HG03565 (cell line): ENCODE data around the gene KRTAP10-11.
"Not testable (repeated sequence)": the region's sequence is repeated elsewhere in the genome, so short reads cannot be mapped to it uniquely, and the experiment has no call there.

Experiments
- ATAC-seq: cut with Tn5 transposase; IDR thresholded peaks from one replicate; pipeline ENCODE4 v1.9.1; 2021; ENCODE audit warnings: mild to moderate bottlenecking, moderate library complexity; ENCODE audit not compliant: unreplicated experiment

The KRTAP10-11 gene

GRCh38 chr21:44638506-44639330 is 7.5 kb upstream of the KRTAP10-11 start:
- not testable (repeated sequence) for ATAC-seq

GRCh38 chr21:44639331-44639655 is 6.9 kb upstream of the KRTAP10-11 start:
- no peak for ATAC-seq

DNA sequence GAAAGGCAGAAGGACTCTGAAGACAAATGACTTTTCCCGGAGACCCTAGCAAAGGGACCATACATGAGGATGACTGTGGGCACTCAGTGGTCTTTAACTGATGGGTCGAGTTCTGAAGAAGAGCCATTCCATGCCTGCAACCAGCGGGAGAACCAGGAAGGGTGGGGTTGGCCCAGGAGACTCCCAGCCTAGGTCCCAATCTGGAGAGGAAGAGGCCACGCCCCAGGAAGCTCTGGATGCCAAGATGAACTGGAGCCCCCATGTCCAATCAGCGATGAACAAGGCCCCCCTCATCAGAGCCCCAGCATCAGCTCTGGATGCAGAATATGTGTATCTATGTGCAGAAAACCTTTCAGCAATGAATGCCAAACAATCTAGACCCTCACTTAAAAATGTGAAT is 5.5 kb upstream of the KRTAP10-11 start:
- no peak for ATAC-seq

DNA sequence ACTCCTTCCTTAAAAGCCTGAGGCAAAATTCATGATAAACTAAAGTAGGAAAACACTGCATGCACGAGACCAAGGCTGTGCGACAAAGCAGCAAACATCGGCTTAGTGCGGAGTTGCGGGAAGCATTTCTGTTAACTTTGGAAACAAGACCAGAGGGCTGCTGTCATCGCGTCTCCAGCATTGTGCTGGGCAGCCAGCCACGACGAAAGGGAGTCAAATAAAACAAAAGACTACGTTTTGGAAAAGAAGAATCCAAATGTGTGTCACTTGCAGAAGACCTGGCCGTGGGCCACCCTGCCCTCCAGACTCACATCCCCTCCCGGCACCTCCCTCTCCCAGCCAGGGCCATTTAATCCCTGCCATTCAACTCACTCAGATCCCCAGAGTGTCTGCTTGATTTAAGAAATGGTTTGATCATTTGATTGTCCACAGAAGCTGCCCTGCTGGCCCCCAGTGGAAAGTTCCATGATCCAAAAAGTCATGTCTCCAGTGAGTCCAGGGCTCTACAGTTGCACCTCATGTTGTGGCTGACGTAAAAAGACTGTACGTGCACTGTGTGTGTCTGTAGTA is 2.4 kb upstream of the KRTAP10-11 start:
- no peak for ATAC-seq

DNA sequence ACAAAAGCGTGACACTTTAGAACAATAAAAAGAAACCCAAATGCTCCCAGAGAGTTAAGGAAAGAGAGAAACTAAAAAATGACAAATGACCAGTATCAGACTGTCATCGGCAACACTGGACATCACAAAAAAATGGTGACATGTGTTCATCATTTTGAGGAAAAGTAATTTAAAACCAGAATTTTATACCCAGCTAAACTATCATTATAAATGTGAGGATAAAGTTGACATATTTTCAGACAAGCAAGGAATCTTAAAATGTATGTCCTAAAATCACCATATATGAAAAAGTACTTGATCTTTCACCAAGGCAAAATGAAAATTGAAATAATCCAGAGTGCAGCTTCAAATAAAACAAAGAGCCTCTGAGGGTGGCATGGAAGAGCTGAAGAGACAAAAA is 1.3 kb upstream of the KRTAP10-11 start:
- no peak for ATAC-seq

GRCh38 chr21:44647222-44647552 is 973 bp downstream of the KRTAP10-11 start:
- ATAC-seq, result no peak

DNA sequence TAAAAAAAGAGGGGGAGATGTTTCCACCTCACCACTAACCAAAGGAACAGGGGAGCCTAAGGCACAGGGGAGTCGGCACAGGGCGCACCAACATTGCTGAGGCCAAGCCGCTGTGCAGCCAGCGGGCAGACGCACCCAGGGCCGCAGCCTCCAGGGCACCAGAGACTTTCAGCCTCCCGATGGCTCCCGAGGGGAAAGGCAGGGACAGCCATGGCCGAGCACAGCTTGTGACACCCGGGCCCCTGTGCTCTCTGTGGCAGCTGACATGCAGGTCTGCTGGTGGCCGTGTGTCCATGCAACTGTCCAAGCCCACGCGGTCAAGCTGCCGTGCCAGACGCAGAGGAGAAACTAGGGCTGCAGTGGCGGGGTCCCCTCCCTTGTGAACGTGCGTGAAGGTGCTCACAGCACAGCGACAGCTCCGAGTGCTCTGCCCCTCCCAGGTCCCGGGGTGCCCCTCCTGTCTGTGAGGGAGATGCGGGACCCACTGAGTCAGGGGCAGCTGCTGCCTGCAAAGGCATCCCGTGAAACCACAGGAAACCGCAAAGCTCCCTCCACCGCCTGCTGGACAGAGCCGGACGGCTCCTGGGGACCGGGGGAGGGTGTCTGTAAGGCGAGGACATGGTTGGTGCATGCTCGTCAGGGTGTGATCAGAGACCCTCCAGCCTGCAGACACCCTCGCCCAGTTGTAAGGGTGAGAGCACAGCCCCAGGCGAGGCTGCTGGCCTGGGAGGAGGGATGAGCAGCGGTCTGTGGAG is 2.5 kb downstream of the KRTAP10-11 start:
- no peak for ATAC-seq

DNA sequence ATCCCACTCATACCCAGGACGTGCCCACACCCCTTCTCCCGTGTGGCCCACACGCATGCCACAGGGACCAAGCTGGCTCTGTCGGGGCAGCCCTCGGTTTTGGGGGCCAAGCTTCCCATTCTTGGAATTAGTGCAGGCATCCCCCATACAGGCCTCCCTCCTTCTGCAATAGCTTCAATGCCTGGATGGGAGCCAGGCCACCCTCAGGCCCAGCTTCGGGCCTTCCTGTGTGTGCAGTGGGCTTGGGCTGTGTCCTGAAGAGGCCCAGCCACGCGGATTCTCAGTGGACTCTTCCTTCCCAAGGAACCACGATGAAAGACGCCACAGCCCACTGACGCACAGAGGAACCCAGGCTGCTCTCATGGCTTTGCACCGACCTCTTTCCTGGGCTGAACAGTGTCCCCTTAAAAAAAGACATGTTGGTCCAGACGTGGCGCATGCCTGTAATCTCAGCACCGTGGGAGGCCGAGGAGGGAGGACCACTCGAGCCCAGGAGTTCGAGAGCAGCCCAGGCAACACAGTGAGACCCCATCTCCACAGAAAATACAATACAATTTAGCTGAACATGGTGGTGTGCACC is 3.4 kb downstream of the KRTAP10-11 start:
- no peak for ATAC-seq

DNA sequence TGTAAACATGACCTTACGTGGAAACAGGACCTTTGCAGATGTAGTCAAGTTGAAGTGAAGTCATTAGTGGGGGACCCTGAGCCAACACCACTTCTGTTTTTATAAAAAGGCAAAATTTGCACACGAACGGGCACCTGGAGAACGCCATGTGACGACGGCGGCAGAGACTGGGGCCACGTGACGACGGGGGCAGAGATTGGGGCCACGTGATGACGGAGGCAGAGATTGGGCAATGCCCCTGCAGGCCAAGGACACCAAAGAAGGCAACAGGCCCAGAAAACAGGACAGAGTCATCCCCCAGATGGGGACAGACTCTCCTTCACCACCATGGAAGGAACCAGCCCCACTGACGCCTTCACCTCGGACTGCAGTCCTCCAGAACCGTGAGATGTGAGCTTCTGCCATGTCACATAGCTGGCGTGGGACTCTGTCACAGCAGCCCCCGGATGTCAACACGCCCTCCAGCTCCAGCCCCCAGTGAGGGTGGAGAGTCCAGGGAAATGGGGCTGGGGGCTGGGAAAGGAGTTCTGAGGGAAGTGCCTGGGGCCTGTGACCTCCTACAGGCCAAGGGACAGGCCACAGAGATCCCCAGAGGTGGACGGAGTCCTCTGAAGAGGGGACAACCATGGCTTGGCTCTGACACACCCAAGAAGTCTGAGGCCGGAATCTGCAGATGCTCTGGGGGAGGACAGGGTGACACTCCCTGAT is 4.2 kb downstream of the KRTAP10-11 start:
- no peak for ATAC-seq

DNA sequence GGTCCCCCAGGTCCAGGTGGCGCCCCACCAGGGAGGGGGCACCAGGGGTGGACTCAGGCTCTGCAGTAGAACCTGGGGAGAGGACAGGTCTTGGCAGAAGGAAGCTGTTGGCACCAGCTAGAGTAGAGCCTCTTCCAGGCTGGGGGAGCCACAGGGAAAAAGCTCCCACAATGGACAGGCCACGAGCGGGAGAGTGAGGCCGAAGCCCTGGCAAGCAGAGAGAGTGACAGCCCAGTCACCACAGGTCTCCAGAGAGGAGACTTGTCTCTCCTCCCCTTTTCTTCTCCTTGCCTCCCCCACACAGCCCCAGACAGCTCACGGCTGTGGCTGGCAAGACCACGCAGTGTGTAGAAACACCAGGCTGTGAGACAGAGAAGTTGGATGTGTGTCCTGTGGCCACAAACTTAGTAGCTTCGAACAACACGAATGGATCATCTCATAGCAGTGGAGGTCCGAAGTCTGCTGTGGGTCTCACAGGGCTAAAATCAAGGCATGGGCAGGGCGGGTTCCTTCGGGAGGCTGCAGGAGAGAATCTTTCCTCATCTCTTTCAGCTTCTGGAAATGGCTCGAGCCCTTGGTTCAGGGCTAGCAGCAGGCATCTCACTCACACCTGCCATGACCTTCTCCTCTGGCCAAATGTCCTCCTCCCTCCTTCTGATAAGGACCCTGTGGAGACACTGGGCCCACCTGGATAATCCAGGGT is 4.9 kb downstream of the KRTAP10-11 start:
- no peak for ATAC-seq

- ATAC-seq, result no peak
These were observed 6.9 kb downstream of the KRTAP10-11 start for GRCh38 chr21:44653123-44653522.

DNA sequence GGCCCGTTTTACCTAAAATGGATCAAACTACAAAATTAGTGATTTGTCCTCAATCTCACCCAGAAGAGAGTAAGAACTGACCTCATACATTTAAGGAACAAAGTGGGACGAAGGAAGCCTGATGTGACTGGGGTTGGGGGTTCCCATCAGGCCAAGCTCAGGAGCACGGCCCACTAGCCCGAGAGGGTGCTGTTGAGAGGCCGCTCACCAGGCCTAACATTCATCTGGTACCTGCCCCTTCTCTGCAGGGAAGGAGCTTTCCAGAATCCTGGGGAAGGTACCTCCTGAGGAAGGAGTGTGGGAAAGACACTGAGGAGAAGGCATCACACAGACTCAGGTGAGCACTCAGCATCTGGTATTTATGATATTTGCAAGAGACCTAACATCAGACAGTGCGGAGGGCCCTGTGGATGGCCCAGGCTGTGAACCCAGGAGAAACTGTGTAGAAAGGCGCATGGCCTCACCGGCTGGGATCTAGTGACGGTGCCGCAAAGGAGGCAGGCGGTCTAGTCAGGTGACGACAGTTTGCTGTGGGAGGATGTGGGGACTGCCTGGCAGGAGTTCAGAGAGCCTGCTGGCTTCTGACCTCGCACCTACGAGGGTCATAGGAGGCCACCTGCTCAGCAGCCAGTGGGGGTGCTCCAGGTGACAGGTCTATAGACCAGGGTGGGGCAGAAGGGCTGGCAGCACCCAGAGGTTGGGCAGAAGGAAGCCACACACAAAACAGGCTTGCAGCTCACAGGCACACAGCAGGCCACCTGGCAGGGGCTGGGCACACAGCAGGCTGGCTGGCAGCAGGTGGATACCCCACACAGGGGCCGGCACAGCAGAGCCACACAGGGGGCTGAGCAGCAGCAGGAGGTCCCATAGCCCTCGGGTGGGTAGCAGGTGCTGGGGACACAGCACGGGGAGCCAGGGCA is 7.7 kb downstream of the KRTAP10-11 start:
- ATAC-seq, result no peak

GRCh38 chr21:44654576-44655175 is 8.5 kb downstream of the KRTAP10-11 start, which contains the start of gene KRTAP12-4:
Gene KRTAP12-4 (minus strand): TSS chr21:44654659. CDS start chr21:44654614, 45 bp downstream.
- ATAC-seq, result no peak

DNA sequence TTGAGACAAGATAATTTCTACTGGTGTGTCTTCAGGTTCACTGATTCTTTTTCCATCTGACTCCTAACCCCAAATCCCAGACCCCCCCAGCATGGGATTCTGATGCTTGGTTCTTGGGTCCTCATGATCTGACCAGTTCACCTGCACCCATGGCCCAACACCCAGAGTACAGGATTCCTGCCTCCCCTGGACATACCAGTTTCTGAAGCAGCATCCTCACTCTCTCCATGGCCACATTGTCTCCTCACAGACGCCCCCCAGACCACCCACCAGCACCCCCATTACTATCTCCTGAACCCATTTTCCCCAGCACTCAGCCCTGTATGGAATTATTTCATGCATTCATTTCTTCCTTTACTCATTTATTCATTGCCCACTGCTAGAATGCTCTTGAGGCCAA is 10.7 kb downstream of the KRTAP10-11 start:
- no peak for ATAC-seq

- ATAC-seq, result no peak
These were observed 11.7 kb downstream of the KRTAP10-11 start, which contains the start of gene KRTAP12-3 for GRCh38 chr21:44657635-44658540. Gene KRTAP12-3 (plus strand): TSS chr21:44657932. CDS start chr21:44657980, 48 bp downstream.

DNA sequence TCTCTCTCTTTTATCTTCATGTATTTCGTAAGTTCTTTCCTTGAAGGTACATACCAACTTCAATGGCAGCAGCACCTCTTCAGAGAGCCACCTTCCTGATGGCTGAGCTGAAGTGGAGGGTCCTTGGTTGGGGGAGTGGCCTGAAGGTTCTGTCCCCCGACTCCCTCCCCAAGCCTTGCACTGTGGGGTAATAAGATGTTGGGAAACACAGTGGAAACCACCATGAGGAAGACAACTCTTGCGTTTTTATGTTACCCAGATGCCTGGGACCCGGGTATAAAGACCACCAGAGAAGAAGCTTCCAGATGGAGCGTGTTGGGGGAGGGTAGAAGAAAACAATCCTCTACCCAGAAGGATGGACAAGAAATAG is 12.3 kb downstream of the KRTAP10-11 start:
- ATAC-seq, result no peak

- no peak for ATAC-seq
These were observed 12.8 kb downstream of the KRTAP10-11 start for GRCh38 chr21:44658913-44659595.
